ENCODE data around the gene GPR52.
"Not testable (repeated sequence)": the region's sequence is repeated elsewhere in the genome, so short reads cannot be mapped to it uniquely, and the experiment has no call there.

Gene GPR52

DNA sequence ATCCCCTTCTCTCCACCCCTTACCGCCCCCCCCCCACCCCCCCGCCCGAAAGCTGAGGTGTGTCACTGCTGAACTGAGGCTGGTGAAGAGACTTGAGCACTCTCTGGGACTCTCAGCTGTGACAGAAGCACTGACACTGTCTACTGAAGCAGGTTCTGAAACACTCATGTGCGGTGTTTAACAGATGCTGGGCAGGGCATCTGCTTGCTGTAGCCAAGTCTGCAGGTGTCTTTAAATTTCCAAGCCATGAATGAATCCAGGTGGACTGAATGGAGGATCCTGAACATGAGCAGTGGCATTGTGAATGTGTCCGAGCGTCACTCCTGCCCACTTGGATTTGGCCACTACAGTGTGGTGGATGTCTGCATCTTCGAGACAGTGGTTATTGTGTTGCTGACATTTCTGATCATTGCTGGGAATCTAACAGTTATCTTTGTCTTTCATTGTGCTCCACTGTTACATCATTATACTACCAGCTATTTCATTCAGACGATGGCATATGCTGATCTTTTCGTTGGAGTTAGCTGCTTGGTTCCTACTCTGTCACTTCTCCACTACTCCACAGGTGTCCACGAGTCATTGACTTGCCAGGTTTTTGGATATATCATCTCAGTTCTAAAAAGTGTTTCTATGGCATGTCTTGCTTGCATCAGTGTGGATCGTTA is at the start of gene GPR52:
GPR52 (plus strand) TSS at position 99 of the 665 bp plus-strand sequence; CDS start at position 247, 148 bp downstream.
- Histone ChIP-seq H3K4me3 (ENCODE audit: low read length) (no peak within 1 kb of the TSS), H3K9ac (ENCODE audit: low read length) (no peak within 1 kb of the TSS), H3K27me3 (ENCODE audit: control insufficient read depth, insufficient read depth, low read length) (no peaks in the 10 kb centered on the region), H3K36me3 (ENCODE audit: control insufficient read depth, low read depth, low read length) (no peaks in the 10 kb centered on the region), H3K9me3 (ENCODE audit: control insufficient read depth, low read depth, low read length) (no peaks in the 10 kb centered on the region), H3K4me1 (ENCODE audit: control insufficient read depth, low read depth, low read length) (no peaks in the 10 kb centered on the region), H3K27ac (ENCODE audit: low read length) (no peak within 1 kb of the TSS)

- Histone ChIP-seq H3K27ac (ENCODE audit: low read length) (no peak overlapping the region), H3K9me3 (ENCODE audit: control insufficient read depth, low read depth, low read length) (no peaks in the 10 kb centered on the region), H3K4me3 (ENCODE audit: low read length) (no peak overlapping the region), H3K4me1 (ENCODE audit: control insufficient read depth, low read depth, low read length) (no peaks in the 10 kb centered on the region), H3K9ac (ENCODE audit: low read length) (no peak overlapping the region), H3K36me3 (ENCODE audit: control insufficient read depth, low read depth, low read length) (no peaks in the 10 kb centered on the region), H3K27me3 (ENCODE audit: control insufficient read depth, insufficient read depth, low read length) (no peaks in the 10 kb centered on the region)
Measured at GRCh38 chr1:174398246-174398645, 49.5 kb upstream of the GPR52 start.

DNA sequence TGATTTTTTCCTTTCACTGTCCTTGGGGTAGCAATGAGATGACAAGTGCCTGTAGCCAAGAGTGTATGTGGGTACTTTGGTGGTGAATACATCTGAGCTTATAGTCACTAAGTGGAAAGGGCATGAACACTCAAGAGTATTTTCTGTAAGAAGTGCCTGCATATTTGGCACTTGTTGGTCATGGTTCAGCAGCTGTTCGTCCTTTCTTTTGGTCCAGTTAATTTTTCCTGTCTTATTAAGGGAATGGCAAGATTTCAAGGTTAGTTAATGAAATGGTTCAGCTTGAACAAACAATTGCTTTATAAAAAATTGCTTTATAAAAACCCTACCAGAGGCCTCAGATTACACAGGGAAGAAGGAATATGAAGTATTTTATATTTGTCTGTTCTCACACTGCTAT is 48.6 kb upstream of the GPR52 start:
- Histone ChIP-seq H3K27ac (ENCODE audit: low read length) (no peak overlapping the region), H3K9me3 (ENCODE audit: control insufficient read depth, low read depth, low read length) (no peaks in the 10 kb centered on the region), H3K36me3 (ENCODE audit: control insufficient read depth, low read depth, low read length) (no peaks in the 10 kb centered on the region), H3K4me1 (ENCODE audit: control insufficient read depth, low read depth, low read length) (no peaks in the 10 kb centered on the region), H3K4me3 (ENCODE audit: low read length) (no peak overlapping the region), H3K27me3 (ENCODE audit: control insufficient read depth, insufficient read depth, low read length) (no peaks in the 10 kb centered on the region), H3K9ac (ENCODE audit: low read length) (no peak overlapping the region)

GRCh38 chr1:174401075-174401474 is 46.7 kb upstream of the GPR52 start:
- H3K9ac ChIP-seq (ENCODE audit: low read length), result no peak overlapping the region
- no peaks in the 10 kb centered on the region for H3K4me1 ChIP-seq (ENCODE audit: control insufficient read depth, low read depth, low read length)
- no peaks in the 10 kb centered on the region for H3K36me3 ChIP-seq (ENCODE audit: control insufficient read depth, low read depth, low read length)
- H3K9me3 ChIP-seq (ENCODE audit: control insufficient read depth, low read depth, low read length), result no peaks in the 10 kb centered on the region
- H3K27me3 ChIP-seq (ENCODE audit: control insufficient read depth, insufficient read depth, low read length), result no peaks in the 10 kb centered on the region
- no peak overlapping the region for H3K27ac ChIP-seq (ENCODE audit: low read length)
- no peak overlapping the region for H3K4me3 ChIP-seq (ENCODE audit: low read length)

DNA sequence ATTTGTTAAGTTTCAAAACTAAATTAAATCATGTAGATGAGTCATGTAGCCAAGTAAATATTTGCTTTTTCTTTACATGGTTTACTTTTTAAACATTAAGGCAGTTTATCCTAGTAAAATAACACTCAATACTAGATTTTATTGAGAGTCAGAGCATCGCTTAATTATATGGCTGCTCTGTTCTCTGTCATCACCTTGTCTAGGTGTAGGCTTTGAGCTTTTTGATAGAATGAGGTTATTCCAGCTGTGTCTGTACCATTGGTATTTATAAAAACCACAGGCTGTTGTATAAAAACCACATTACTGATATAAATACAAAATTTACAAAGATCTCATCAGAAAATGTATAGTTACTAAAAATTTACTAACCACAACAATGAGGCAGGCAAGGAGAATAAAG is 42.5 kb upstream of the GPR52 start:
- Histone ChIP-seq H3K36me3 (ENCODE audit: control insufficient read depth, low read depth, low read length) (no peaks in the 10 kb centered on the region), H3K9ac (ENCODE audit: low read length) (no peak overlapping the region), H3K9me3 (ENCODE audit: control insufficient read depth, low read depth, low read length) (no peaks in the 10 kb centered on the region), H3K27me3 (ENCODE audit: control insufficient read depth, insufficient read depth, low read length) (no peaks in the 10 kb centered on the region), H3K27ac (ENCODE audit: low read length) (no peak overlapping the region), H3K4me3 (ENCODE audit: low read length) (no peak overlapping the region), H3K4me1 (ENCODE audit: control insufficient read depth, low read depth, low read length) (no peaks in the 10 kb centered on the region)

- no peaks in the 10 kb centered on the region for H3K27me3 ChIP-seq (ENCODE audit: control insufficient read depth, insufficient read depth, low read length)
- no peaks in the 10 kb centered on the region for H3K36me3 ChIP-seq (ENCODE audit: control insufficient read depth, low read depth, low read length)
- H3K9me3 ChIP-seq (ENCODE audit: control insufficient read depth, low read depth, low read length), result no peaks in the 10 kb centered on the region
- H3K9ac ChIP-seq (ENCODE audit: low read length), result no peak overlapping the region
- no peak overlapping the region for H3K4me3 ChIP-seq (ENCODE audit: low read length)
- no peaks in the 10 kb centered on the region for H3K4me1 ChIP-seq (ENCODE audit: control insufficient read depth, low read depth, low read length)
- H3K27ac ChIP-seq (ENCODE audit: low read length), result no peak overlapping the region
Measured at GRCh38 chr1:174406421-174406820, 41.3 kb upstream of the GPR52 start.

- H3K9ac ChIP-seq (ENCODE audit: low read length), result no peak overlapping the region
- H3K9me3 ChIP-seq (ENCODE audit: control insufficient read depth, low read depth, low read length), result no peaks in the 10 kb centered on the region
- no peaks in the 10 kb centered on the region for H3K36me3 ChIP-seq (ENCODE audit: control insufficient read depth, low read depth, low read length)
- H3K4me3 ChIP-seq (ENCODE audit: low read length), result no peak overlapping the region
- no peaks in the 10 kb centered on the region for H3K4me1 ChIP-seq (ENCODE audit: control insufficient read depth, low read depth, low read length)
- H3K27ac ChIP-seq (ENCODE audit: low read length), result no peak overlapping the region
- no peaks in the 10 kb centered on the region for H3K27me3 ChIP-seq (ENCODE audit: control insufficient read depth, insufficient read depth, low read length)
Measured at GRCh38 chr1:174407665-174408064, 40.1 kb upstream of the GPR52 start.

- H3K4me1 ChIP-seq (ENCODE audit: control insufficient read depth, low read depth, low read length), result no peaks in the 10 kb centered on the region
- H3K27ac ChIP-seq (ENCODE audit: low read length), result no peak overlapping the region
- no peak overlapping the region for H3K9ac ChIP-seq (ENCODE audit: low read length)
- H3K27me3 ChIP-seq (ENCODE audit: control insufficient read depth, insufficient read depth, low read length), result no peaks in the 10 kb centered on the region
- no peak overlapping the region for H3K4me3 ChIP-seq (ENCODE audit: low read length)
- H3K9me3 ChIP-seq (ENCODE audit: control insufficient read depth, low read depth, low read length), result no peaks in the 10 kb centered on the region
- H3K36me3 ChIP-seq (ENCODE audit: control insufficient read depth, low read depth, low read length), result no peaks in the 10 kb centered on the region
Measured at GRCh38 chr1:174408146-174408545, 39.6 kb upstream of the GPR52 start.

DNA sequence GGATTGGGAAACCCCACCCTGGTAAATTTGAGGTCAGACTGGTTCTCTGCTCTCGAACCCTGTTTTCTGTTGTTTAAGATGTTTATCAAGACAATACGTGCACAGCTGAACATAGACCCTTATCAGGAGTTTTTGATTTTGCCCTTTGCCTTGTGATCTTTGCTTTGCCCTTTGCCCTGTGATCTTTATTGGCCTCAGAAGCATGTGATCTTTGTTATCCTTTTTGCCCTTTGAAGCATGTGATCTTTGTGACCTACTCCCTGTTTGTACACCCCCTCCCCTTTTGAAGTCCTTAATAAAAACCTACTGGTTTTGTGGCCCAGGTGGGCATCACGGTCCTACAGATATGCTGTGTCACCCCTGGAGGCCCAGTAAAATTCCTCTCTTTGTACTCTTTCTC is 38.0 kb upstream of the GPR52 start:
- not testable (repeated sequence) for H3K9ac ChIP-seq (ENCODE audit: low read length); H3K4me1 ChIP-seq (ENCODE audit: control insufficient read depth, low read depth, low read length); H3K9me3 ChIP-seq (ENCODE audit: control insufficient read depth, low read depth, low read length); H3K4me3 ChIP-seq (ENCODE audit: low read length); H3K27ac ChIP-seq (ENCODE audit: low read length); H3K27me3 ChIP-seq (ENCODE audit: control insufficient read depth, insufficient read depth, low read length); H3K36me3 ChIP-seq (ENCODE audit: control insufficient read depth, low read depth, low read length)

DNA sequence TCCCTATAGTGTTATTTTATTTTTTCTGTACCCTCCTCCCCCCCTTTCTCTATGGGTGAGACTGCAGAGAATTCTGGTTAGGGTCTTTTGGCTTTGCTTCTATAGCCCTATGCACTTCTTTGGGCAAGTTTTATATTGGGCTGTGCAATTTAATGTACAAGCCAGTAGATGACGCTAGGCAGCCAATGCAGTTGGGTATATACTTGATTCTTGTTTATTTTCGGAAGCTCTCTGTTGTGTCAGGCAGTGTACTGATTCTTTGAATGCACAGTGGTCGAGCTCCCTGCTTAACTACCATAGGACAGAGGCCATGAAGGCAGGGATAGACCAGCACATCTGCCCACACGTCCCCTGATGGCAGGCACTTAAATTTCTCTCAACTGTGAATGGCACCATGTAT is 34.1 kb upstream of the GPR52 start:
- H3K27me3 ChIP-seq (ENCODE audit: control insufficient read depth, insufficient read depth, low read length), result no peaks in the 10 kb centered on the region
- H3K4me3 ChIP-seq (ENCODE audit: low read length), result no peak overlapping the region
- H3K9ac ChIP-seq (ENCODE audit: low read length), result no peak overlapping the region
- no peak overlapping the region for H3K27ac ChIP-seq (ENCODE audit: low read length)
- H3K4me1 ChIP-seq (ENCODE audit: control insufficient read depth, low read depth, low read length), result no peaks in the 10 kb centered on the region
- no peaks in the 10 kb centered on the region for H3K9me3 ChIP-seq (ENCODE audit: control insufficient read depth, low read depth, low read length)
- no peaks in the 10 kb centered on the region for H3K36me3 ChIP-seq (ENCODE audit: control insufficient read depth, low read depth, low read length)

- Histone ChIP-seq H3K9me3 (ENCODE audit: control insufficient read depth, low read depth, low read length) (no peaks in the 10 kb centered on the region), H3K4me3 (ENCODE audit: low read length) (no peak overlapping the region), H3K27me3 (ENCODE audit: control insufficient read depth, insufficient read depth, low read length) (no peaks in the 10 kb centered on the region), H3K4me1 (ENCODE audit: control insufficient read depth, low read depth, low read length) (no peaks in the 10 kb centered on the region), H3K27ac (ENCODE audit: low read length) (no peak overlapping the region), H3K36me3 (ENCODE audit: control insufficient read depth, low read depth, low read length) (no peaks in the 10 kb centered on the region), H3K9ac (ENCODE audit: low read length) (no peak overlapping the region)
Measured at GRCh38 chr1:174414203-174414602, 33.6 kb upstream of the GPR52 start.

DNA sequence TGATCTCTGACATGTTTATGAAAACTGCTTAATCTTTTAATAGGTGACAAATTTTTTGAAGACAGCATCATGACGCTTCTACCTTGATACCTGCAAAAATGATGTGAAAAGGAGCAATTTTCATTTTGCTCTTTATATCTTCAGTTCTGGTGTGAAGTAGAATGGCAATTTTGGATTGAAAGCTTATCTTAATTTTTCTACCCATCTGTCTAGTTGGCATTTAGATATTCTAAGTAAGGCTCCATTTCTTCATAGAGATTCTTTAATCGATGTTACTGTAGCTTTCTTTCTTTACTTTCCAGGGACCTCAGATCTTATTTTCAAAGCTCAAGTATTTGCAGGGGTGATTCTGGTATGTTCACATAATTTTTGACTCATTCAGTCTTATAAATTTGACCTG is 32.3 kb upstream of the GPR52 start:
- H3K9ac ChIP-seq (ENCODE audit: low read length), result no peak overlapping the region
- no peak overlapping the region for H3K27ac ChIP-seq (ENCODE audit: low read length)
- no peaks in the 10 kb centered on the region for H3K27me3 ChIP-seq (ENCODE audit: control insufficient read depth, insufficient read depth, low read length)
- H3K4me1 ChIP-seq (ENCODE audit: control insufficient read depth, low read depth, low read length), result no peaks in the 10 kb centered on the region
- H3K4me3 ChIP-seq (ENCODE audit: low read length), result no peak overlapping the region
- no peaks in the 10 kb centered on the region for H3K36me3 ChIP-seq (ENCODE audit: control insufficient read depth, low read depth, low read length)
- H3K9me3 ChIP-seq (ENCODE audit: control insufficient read depth, low read depth, low read length), result no peaks in the 10 kb centered on the region
